Left ventricle myocardium superior (tissue), 1 donor: ENCODE data around the gene SYTL3. TPM values are rescaled to one million over a fixed set of nuclear protein-coding genes. Genes with fewer than 3 reads are reported as not detected.
"Not testable (repeated sequence)": the region's sequence is repeated elsewhere in the genome, so short reads cannot be mapped to it uniquely, and the experiment has no call there.

ENCODE experiments used
- ATAC-seq: fragments of 200-7000 bp; cut with Tn5 transposase; one replicate; pipeline ENCODE4 v1.9.1; 2020; ENCODE audit warnings: mild to moderate bottlenecking, moderate library complexity
- DNase-seq: peaks from one replicate; pipeline ENCODE4 v3.0.0-alpha.2; 2020
- intact Hi-C: fragments of 100-400 bp; cut with micrococcal nuclease; formaldehyde crosslinking; loops from one replicate; pipeline ENCODE4 v1.11.0; 2022
- long read RNA-seq: library from polyadenylated mRNA; unstranded; transcript quantifications from one replicate; pipeline ENCODE4 v2.0.0, GENCODE V29; 2021
- total RNA-seq: library from RNA; stranded (reverse); fragmentation: NEBNext Ultra II Directional; extraction: Animal tissue kit (Norgen Biotek cat#: 25700); gene quantifications from one replicate; pipeline ENCODE4 v1.2.1, GENCODE V29; 2021
- donor health status: DM: no; HTN: yes; CAD: no; lungs with severe emphysema.

SYTL3 gene, protein sequence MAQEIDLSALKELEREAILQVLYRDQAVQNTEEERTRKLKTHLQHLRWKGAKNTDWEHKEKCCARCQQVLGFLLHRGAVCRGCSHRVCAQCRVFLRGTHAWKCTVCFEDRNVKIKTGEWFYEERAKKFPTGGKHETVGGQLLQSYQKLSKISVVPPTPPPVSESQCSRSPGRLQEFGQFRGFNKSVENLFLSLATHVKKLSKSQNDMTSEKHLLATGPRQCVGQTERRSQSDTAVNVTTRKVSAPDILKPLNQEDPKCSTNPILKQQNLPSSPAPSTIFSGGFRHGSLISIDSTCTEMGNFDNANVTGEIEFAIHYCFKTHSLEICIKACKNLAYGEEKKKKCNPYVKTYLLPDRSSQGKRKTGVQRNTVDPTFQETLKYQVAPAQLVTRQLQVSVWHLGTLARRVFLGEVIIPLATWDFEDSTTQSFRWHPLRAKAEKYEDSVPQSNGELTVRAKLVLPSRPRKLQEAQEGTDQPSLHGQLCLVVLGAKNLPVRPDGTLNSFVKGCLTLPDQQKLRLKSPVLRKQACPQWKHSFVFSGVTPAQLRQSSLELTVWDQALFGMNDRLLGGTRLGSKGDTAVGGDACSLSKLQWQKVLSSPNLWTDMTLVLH
- total RNA-seq: 10.8 TPM
- long read RNA-seq, partial matches to known transcripts: 4 of 19 reads
- long read RNA-seq, other reads (novel, unspliced or antisense): 15 of 19 reads

- intact Hi-C loops: no loop called here
- DNase-seq (no peak), ATAC-seq (no peak)
Observed at GRCh38 chr6:158649289-158650143, at the start of gene SYTL3. Gene SYTL3, plus strand, starts transcription at chr6:158650054. Its CDS starts 13,215 bp downstream, at chr6:158663269.

GRCh38 chr6:158603261-158604047 is 46.4 kb upstream of the SYTL3 start:
- no peak for ATAC-seq
- no peak for DNase-seq
- intact Hi-C loops: loop anchor here (10.0 kb wide), 1 partner anchor 389 kb away; no protein-coding TSS in a partner anchor

DNA sequence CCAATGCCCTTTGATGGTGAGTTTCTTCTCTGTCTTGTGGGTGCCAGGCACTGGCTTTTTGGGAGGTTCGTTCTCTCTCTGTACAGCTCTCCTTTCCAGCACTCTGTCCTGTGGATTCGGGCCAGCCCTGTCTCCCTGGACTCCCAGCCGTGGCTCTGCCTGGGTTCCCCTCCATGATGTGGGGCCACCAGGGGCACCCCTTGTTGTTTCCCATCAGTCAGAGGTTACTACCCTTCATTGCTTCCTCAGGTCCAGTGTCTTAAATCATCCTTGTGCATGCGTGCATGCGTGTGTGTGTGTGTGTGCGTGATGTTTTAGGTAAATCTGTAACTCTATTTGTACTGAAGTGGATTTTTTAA is 45.8 kb upstream of the SYTL3 start:
- DNase-seq: no peak
- no peak for ATAC-seq
- intact Hi-C loops: loop anchor here (10.0 kb wide), 1 partner anchor 389 kb away; no protein-coding TSS in a partner anchor

DNA sequence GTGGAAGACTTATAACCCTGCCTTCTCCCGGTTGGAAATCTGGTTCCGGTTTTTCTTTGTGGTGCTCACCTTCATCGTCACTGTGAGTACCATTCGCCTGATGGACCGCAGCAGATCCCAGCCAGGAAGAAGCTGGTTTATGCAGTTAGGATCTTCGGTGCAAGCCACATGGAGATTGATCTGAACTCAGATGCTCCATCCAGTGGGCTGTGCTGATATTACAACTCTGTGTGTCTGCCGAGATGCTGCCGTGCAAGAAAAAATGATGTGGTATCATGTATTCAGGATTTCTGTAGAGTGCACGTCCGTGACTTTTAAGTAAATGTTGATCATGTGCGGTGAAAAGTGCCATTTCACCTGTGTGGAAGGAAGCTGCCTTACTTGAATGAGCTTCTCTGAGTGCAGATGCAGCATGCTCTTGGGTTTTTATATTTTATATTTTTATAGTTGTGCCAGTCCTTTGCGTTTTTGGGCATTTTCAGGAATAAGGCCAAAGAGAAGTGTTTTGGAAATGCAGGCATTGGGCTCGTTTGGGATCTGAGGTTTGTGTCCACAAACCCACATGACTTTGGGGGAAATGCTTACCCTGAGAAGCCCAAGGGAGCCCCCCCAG is 44.5 kb upstream of the SYTL3 start:
- ATAC-seq: peak; percentile 51
- DNase-seq: no peak
- intact Hi-C loops: loop anchor here (10.0 kb wide), 1 partner anchor 391 kb away; no protein-coding TSS in a partner anchor

DNA sequence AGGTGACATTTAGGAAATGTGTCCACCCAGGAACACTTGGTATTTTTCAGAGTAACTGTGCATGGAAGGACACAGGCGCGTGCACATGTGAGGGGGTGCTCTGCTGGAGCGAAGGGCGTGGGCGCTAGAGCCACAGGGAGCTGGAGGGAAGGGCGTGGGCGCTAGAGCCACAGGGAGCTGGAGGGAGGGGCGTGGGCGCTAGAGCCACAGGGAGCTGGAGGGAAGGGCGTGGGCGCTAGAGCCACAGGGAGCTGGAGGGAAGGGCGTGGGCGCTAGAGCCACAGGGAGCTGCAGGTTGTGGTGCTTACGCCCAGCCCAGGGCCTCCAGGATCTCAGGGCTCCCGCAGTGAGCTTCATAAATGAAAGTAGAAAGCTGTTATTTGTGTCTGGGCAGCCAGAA is 43.8 kb upstream of the SYTL3 start:
- not testable (repeated sequence) for DNase-seq, ATAC-seq
- intact Hi-C loops: loop anchor here (10.0 kb wide), 1 partner anchor 391 kb away; no protein-coding TSS in a partner anchor

- DNase-seq (no peak), ATAC-seq (no peak)
- intact Hi-C loops: loop anchor here (10.0 kb wide), 1 partner anchor 392 kb away; no protein-coding TSS in a partner anchor
Observed at GRCh38 chr6:158606935-158607334, 42.9 kb upstream of the SYTL3 start.

- ATAC-seq (no peak), DNase-seq (no peak)
- intact Hi-C loops: loop anchor here (10.0 kb wide), 1 partner anchor 393 kb away; no protein-coding TSS in a partner anchor
Observed at GRCh38 chr6:158607411-158608170, 42.3 kb upstream of the SYTL3 start.

- intact Hi-C loops: loop anchor here (10.0 kb wide), 1 partner anchor 393 kb away; no protein-coding TSS in a partner anchor
- ATAC-seq (no peak), DNase-seq (no peak)
Observed at GRCh38 chr6:158608221-158608620, 41.6 kb upstream of the SYTL3 start.

DNA sequence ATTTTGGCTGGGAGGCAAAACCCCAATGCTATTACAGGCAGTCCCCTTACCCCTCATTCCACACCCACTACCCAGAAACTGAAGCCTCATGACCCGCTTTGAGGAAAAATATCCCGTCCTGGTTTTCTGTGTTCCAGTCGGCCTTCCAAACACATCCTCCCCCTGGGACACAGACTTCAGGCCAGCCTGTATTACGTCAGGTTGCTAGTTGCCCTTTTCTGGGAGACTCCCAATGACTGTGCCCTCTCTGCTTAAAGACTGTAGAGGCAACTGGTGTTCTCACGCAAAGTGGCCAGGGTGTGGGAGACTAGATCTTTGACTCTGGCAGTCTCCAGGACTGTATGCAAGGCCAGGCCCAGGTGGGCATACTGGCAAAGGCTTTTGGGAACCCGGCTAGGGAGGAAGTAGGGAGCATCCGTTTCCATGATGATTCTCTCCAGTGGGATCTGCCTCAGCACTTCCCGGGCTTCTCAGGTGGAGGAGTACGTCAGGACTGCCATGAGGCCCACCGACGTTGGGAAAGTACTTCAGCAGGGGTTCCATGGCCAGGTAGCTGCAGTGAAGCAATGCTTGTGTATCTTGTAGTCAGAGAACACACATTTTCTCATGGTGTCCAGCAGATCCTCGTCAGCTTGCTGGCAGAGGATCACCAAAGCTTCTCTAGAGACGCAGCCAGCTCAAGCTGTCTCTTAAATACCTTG is 40.2 kb upstream of the SYTL3 start:
- ATAC-seq: no peak
- no peak for DNase-seq
- intact Hi-C loops: loop anchor here (10.0 kb wide), 1 partner anchor 395 kb away; no protein-coding TSS in a partner anchor

DNA sequence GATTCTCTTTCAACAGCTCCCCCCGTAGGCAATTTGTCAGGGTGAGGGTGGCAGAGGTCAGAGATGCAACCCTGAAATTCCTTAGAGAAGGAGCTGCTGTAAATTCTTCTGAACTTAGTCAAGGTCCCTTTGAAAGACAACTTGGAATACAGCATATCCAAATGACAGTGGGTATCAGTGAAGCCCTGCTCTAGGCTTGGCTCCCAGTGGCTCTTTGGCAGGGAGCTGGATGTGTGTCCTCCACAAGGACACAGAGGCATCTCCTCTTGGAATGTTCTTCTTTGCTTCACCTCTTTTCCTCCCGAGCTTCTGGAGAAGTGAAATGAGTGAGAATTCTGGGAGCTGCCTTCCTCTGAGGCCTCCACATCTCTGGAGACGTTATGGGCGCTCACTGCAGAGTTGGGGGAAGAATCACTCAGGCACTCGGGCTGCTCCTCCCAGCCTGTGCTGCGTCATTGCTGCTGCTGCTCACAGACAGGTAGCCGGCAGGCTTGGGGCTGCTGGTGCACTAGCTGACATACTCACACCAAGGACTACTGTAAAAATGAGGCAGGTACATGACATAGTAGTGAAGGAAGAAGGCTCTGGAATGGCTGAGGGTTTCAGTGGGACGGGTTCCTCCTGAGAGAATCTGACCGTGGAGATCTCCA is 39.4 kb upstream of the SYTL3 start:
- intact Hi-C loops: no loop called here
- peak; percentile 76 for ATAC-seq
- no peak for DNase-seq

DNA sequence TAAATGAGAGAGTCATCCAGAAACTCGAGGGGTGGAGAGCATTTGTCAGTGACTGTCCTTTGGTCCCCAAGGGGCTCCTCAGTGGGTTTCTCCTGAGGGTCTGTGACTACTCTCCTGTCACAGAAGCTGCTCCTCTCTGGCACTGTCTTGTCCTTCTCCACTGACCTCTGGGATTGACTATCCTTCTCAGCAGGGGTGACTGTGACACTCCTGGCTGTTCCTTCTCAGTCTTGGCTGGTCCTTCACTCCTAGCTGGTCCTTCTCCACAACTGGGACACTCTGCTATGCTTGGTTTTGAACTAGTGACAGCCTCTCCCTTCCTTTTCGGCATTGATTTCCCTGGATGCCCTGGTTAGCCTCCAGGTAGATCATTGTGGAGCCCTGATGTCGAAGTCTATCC is 38.8 kb upstream of the SYTL3 start:
- ATAC-seq (peak; percentile 10), DNase-seq (no peak)
- intact Hi-C loops: no loop called here

DNA sequence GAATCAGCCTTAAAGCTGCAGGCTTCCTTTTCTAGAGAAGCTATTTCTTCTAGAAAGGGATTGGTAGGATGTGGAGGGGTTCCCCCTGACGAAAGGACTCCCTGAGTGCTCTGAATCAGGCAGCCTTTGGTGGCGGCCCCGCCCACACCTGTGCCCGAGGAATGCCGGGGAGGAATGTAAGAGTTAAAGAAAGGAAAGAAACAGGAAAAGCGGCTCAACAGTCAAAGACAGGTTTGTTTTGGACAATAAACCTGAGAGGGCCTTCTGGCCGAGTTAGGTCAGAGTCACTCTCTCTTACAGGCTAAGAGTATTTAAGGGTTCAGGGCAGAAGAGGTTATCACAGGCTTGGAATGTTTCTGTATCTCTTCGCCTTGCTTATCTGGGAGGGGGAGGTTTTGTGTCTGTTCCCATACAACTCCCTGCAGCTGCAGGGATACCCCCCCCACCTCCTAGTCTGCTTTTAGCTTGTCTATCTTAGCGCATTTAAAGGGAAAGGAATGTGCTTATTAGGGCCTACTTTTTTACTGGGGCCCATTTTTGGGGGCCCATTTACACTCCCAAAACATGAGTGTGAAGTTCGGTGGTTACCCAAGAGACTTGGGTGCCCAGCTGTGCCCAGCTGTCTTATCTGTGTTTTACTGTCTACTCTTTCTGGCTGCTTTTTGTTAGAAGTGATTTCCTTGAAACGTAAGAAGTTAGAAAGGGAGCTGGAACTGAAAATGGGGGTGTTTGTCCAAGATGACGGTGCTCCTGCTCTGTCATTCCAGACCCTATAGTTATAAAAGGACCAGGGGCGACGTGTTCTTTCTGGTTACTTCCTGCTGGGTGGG is 38.1 kb upstream of the SYTL3 start:
- intact Hi-C loops: no loop called here
- peak; percentile 47 for ATAC-seq
- DNase-seq: no peak

- DNase-seq, intact Hi-C loops, ATAC-seq: not testable (repeated sequence)
Observed at GRCh38 chr6:158614606-158615005, 35.2 kb upstream of the SYTL3 start.

GRCh38 chr6:158618289-158618688 is 31.6 kb upstream of the SYTL3 start:
- ATAC-seq, DNase-seq, intact Hi-C loops: not testable (repeated sequence)
